Measurements from ENCODE around the gene FAM221A. TPM values are rescaled to one million over a fixed set of nuclear protein-coding genes. Genes with fewer than 3 reads are reported as not detected.

FAM221A gene
- total RNA-seq, 4 donors from 2014 or later: 2.2 to 3.8 (median 2.5) TPM

DNA sequence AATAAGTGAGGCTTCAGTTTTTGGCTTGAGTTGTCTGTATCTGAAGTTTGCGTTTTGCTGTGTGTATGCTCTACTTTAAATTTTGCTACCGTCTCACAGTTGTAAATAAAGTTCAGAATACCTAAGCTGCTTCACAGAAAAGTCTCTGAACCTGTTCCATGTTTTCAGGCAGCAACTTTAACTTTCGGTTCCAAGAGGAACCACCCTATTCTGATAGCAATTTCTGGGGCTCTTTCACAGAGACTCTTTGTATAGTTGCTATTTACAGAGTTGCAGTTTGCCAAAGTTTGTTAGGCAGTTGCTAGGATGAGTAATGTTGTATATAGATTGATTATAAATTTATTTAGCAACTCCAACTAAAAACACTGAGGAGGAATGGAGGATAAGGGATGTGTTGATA is 5.7 kb downstream of the FAM221A start:
- Histone ChIP-seq H3K9me3 (no peaks in the 10 kb centered on the region), H3K27ac (no peak overlapping the region), H3K27me3 (no peaks in the 10 kb centered on the region), H3K4me3 (no peak overlapping the region), H3K36me3 (no peaks in the 10 kb centered on the region), H3K4me1 (peaks cover 4 to 7% of the 10 kb centered on the region in 2 donors)
- intact Hi-C loops (cut with DNase I; ENCODE audit: low total_unique reads): no loop called here
- TF ChIP-seq, protein P1, sequence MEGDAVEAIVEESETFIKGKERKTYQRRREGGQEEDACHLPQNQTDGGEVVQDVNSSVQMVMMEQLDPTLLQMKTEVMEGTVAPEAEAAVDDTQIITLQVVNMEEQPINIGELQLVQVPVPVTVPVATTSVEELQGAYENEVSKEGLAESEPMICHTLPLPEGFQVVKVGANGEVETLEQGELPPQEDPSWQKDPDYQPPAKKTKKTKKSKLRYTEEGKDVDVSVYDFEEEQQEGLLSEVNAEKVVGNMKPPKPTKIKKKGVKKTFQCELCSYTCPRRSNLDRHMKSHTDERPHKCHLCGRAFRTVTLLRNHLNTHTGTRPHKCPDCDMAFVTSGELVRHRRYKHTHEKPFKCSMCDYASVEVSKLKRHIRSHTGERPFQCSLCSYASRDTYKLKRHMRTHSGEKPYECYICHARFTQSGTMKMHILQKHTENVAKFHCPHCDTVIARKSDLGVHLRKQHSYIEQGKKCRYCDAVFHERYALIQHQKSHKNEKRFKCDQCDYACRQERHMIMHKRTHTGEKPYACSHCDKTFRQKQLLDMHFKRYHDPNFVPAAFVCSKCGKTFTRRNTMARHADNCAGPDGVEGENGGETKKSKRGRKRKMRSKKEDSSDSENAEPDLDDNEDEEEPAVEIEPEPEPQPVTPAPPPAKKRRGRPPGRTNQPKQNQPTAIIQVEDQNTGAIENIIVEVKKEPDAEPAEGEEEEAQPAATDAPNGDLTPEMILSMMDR (IDR thresholded peaks at IDR 0.05 in 4 of 5, conservative IDR thresholded peaks at IDR 0.05 in 1 of 5): no peak
- no peak for TF ChIP-seq POLR2A (IDR thresholded peaks at IDR 0.05)
- DNase-seq: no peak
- in situ Hi-C loops (cut with MboI; ENCODE audit: low sequenced_read_pairs in 4 of 4): no loop called here
- no peak for ATAC-seq

DNA sequence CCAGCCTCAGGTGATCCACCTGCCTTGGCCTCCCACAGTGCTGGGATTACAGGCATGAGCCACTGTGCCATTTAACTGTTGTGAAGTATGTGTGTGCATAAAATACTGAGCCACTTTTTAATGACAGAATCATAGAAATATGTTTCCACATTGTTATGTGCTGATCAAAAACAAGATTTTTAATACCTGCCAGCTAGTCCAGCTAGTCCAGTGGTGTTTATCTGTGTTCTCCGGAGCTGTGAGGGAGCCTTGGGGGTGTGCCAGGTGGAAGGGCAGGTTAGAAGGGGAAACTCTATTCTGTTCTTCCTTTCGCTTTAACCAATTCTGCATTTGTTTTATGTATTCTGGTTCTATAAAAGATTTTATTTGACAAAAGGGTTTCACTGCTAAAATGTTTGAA is 7.0 kb downstream of the FAM221A start:
- DNase-seq (no peak), ATAC-seq (no peak)
- Histone ChIP-seq H3K27ac (no peak overlapping the region), H3K4me3 (no peak overlapping the region), H3K4me1 (peaks cover 0 to 4% of the 10 kb centered on the region in 2 donors), H3K36me3 (no peaks in the 10 kb centered on the region), H3K9me3 (no peaks in the 10 kb centered on the region), H3K27me3 (no peaks in the 10 kb centered on the region)
- in situ Hi-C loops (cut with MboI; ENCODE audit: low sequenced_read_pairs in 4 of 4): no loop called here
- TF ChIP-seq, protein P1 (IDR thresholded peaks at IDR 0.05 in 4 of 5, conservative IDR thresholded peaks at IDR 0.05 in 1 of 5): no peak
- no peak for TF ChIP-seq POLR2A (IDR thresholded peaks at IDR 0.05)
- intact Hi-C loops (cut with DNase I; ENCODE audit: low total_unique reads): no loop called here

DNA sequence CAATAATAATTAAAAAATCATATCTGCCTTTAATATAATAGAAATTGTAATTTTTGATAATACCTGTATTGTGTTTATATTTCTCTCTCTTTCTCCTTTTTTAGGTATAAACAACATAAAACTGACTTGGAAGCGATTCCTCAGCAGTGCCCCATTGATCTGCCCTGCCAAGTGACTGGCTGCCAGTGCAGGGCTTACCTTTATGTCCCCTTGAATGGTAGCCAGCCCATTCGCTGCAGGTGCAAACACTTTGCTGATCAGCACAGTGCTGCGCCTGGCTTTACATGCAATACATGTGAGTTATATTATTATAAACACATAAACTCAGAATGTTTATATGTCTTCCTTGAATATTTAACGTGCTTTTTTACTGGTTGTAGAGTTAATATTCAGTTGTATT is 9.2 kb downstream of the FAM221A start:
- TF ChIP-seq, protein P1 (IDR thresholded peaks at IDR 0.05 in 4 of 5, conservative IDR thresholded peaks at IDR 0.05 in 1 of 5): no peak
- TF ChIP-seq POLR2A (IDR thresholded peaks at IDR 0.05): no peak
- ATAC-seq: no peak
- H3K4me3 ChIP-seq: no peak overlapping the region
- peaks cover 0 to 4% of the 10 kb centered on the region in 2 donors for H3K4me1 ChIP-seq
- in situ Hi-C loops (cut with MboI; ENCODE audit: low sequenced_read_pairs in 4 of 4) (no loop called here), intact Hi-C loops (cut with DNase I; ENCODE audit: low total_unique reads) (no loop called here)
- H3K9me3 ChIP-seq: no peaks in the 10 kb centered on the region
- DNase-seq: no peak
- no peaks in the 10 kb centered on the region for H3K27me3 ChIP-seq
- no peak overlapping the region for H3K27ac ChIP-seq
- H3K36me3 ChIP-seq: peaks cover 0 to 8% of the 10 kb centered on the region in 2 donors

DNA sequence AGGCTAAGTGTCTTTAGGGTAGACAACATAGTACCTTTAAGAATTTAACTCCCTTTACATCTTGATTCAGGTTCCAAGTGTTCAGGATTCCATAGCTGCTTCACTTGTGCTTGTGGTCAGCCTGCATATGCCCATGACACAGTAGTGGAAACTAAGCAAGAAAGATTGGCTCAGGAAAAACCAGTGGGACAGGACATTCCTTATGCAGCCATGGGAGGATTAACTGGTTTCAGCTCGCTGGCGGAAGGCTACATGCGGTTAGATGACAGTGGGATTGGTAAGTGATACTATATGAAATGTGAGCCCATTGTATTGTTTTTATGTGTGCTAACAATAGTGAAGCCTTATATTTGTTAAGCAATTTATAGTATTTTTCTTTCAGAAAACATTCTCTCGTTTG is 11.3 kb downstream of the FAM221A start:
- Histone ChIP-seq H3K4me3 (no peak overlapping the region), H3K27me3 (no peaks in the 10 kb centered on the region), H3K9me3 (no peaks in the 10 kb centered on the region), H3K36me3 (peaks cover 0 to 21% of the 10 kb centered on the region in 2 donors), H3K4me1 (peaks cover 0 to 4% of the 10 kb centered on the region in 2 donors), H3K27ac (no peak overlapping the region)
- ATAC-seq: no peak
- TF ChIP-seq, protein P1 (IDR thresholded peaks at IDR 0.05 in 4 of 5, conservative IDR thresholded peaks at IDR 0.05 in 1 of 5): no peak
- no peak for TF ChIP-seq POLR2A (IDR thresholded peaks at IDR 0.05)
- no peak for DNase-seq
- intact Hi-C loops (cut with DNase I; ENCODE audit: low total_unique reads): no loop called here
- in situ Hi-C loops (cut with MboI; ENCODE audit: low sequenced_read_pairs in 4 of 4): no loop called here

DNA sequence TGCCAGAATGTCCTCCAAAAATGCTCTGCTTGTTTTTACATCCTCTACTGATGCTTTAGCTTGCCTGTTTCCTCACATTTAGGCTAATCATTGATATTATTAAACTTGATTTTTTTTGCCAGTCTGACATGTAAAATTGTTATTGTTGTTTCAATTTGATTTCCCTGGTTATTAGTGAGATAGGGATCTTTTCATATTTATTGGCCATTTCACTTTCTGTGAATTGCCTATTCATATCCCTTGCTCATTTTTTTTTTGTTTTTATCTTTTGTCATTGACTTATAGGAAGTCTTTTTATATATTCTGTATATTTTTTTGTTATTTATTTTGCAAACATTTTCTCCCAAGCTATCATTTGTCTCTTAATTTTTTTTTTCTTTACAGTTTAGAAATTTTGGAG is 13.2 kb downstream of the FAM221A start:
- ATAC-seq (no peak), DNase-seq (no peak)
- Histone ChIP-seq H3K4me1 (peaks cover 0 to 4% of the 10 kb centered on the region in 2 donors), H3K4me3 (no peak overlapping the region), H3K36me3 (peaks cover 0 to 21% of the 10 kb centered on the region in 2 donors), H3K9me3 (no peaks in the 10 kb centered on the region), H3K27me3 (no peaks in the 10 kb centered on the region), H3K27ac (no peak overlapping the region)
- intact Hi-C loops (cut with DNase I; ENCODE audit: low total_unique reads) (no loop called here), in situ Hi-C loops (cut with MboI; ENCODE audit: low sequenced_read_pairs in 4 of 4) (no loop called here)
- TF ChIP-seq, protein P1 (IDR thresholded peaks at IDR 0.05 in 4 of 5, conservative IDR thresholded peaks at IDR 0.05 in 1 of 5): no peak
- no peak for TF ChIP-seq POLR2A (IDR thresholded peaks at IDR 0.05)

Data from gastrocnemius medialis (tissue), 4 donors.